Sigmoid colon (tissue), 7 donors: ENCODE data around the gene TAF8. TPM values are rescaled to one million over a fixed set of nuclear protein-coding genes. Genes with fewer than 3 reads are reported as not detected.

Experiments
- DNase-seq: peaks from one replicate; pipeline ENCODE4 v3.0.0-alpha.2; 2019
- H3K27ac ChIP-seq, 4 donors: fragments of 200-600 bp; sonication (generic); one replicate each; pipeline ENCODE4 v1.5.1; 2016 to 2019; ENCODE audit warnings: mild to moderate bottlenecking in 1 of 4
- H3K27me3 ChIP-seq, 3 donors: fragments of 200-600 bp; sonication (generic); one replicate each; pipeline ENCODE4 v1.5.1; 2019; ENCODE audit warnings: mild to moderate bottlenecking in 1 of 3
- H3K36me3 ChIP-seq, 4 donors: fragments of 200-600 bp; sonication (generic); one replicate each; pipeline ENCODE4 v1.5.1; 2016 to 2019
- H3K4me1 ChIP-seq, 4 donors: fragments of 200-600 bp; sonication (generic); one replicate each; pipeline ENCODE4 v1.5.1; 2017 to 2019
- H3K4me3 ChIP-seq, 4 donors: fragments of 200-600 bp; sonication (generic); one replicate each; pipeline ENCODE4 v1.5.1; 2017 to 2019; ENCODE audit warnings: mild to moderate bottlenecking in 2 of 4, moderate library complexity in 1 of 4
- H3K9me3 ChIP-seq, 4 donors: fragments of 200-600 bp in 3 of 4; sonication (generic) in 3 of 4; one replicate each; pipeline versions ENCODE4 v1.5.1 to v1.6.1; 2013 to 2019
- CTCF ChIP-seq, 4 experiments: fragments of 450-650 bp in 3 of 4; fragments of 200-600 bp in 1 of 4; IDR thresholded peaks; one replicate each; pipeline ENCODE4 v1.5.1; 2016 to 2019; ENCODE audit warnings: antibody characterized with exemption in 4 of 4, mild to moderate bottlenecking in 3 of 4, moderate library complexity in 2 of 4
- EP300 ChIP-seq, 4 donors: sonication (generic); formaldehyde crosslinking; IDR thresholded peaks; one replicate each; pipeline ENCODE4 v1.6.1; 2017; ENCODE audit warnings: antibody characterized with exemption in 4 of 4
- POLR2A ChIP-seq, 2 donors: fragments of 450-650 bp; IDR thresholded peaks; one replicate each; pipeline ENCODE4 v1.6.1; 2016; ENCODE audit warnings: antibody characterized with exemption in 2 of 2, mild to moderate bottlenecking in 2 of 2, moderate library complexity in 2 of 2
- POLR2AphosphoS5 ChIP-seq, 4 donors: sonication (generic); formaldehyde crosslinking; IDR thresholded peaks; one replicate each; pipeline ENCODE4 v1.6.1; 2017; ENCODE audit warnings: antibody characterized with exemption in 4 of 4
- WGBS, 2 donors: extraction: QIAGEN DNeasy Blood & Tissue Kit; methylation state at CpG; one replicate each; pipeline ENCODE4 v1.1.7; 2013; 5-methylcytosine and 5-hydroxymethylcytosine counted together
- intact Hi-C: fragments of 100-400 bp; cut with DNase I; formaldehyde crosslinking; loops from one replicate; pipeline ENCODE4 v1.15.1; 2023
- polyA plus RNA-seq, 3 donors: library from polyadenylated mRNA; stranded (reverse); fragments of 200-250 nt; gene quantifications; one replicate each; pipeline ENCODE4 v1.2.3, GENCODE V29; 2013
- total RNA-seq, 4 donors: library from RNA; depleted of rRNA; stranded (reverse); fragments of >200 nt; gene quantifications; one replicate each; pipeline ENCODE4 v1.1.0, GENCODE V29; 2016
- donor health status: healthy with polysubstance abuse.
- donor health status: Bipolar disorder and iron deficiency.
- donor health status: healthy.

Gene TAF8
- total and polyA plus RNA-seq, 7 donors, result 4.9 to 30.7 (median 20.3) TPM

- intact Hi-C loops, result no loop called here
- Histone ChIP-seq H3K4me1 (no peaks in the 10 kb centered on the region), H3K27ac (no peak overlapping the region), H3K27me3 (no peaks in the 10 kb centered on the region), H3K4me3 (no peak overlapping the region), H3K9me3 (no peaks in the 10 kb centered on the region), H3K36me3 (peaks cover 0 to 15% (median 0%) of the 10 kb centered on the region in 4 donors)
- no peak for DNase-seq
- TF ChIP-seq POLR2A (IDR thresholded peaks at IDR 0.05) (no peak), CTCF (IDR thresholded peaks at IDR 0.05) (no peak), POLR2AphosphoS5 (IDR thresholded peaks at IDR 0.05) (no peak), EP300 (IDR thresholded peaks at IDR 0.05) (no peak)
- 94 to 95% methylated on average over 7 of the region's 7 CpGs for WGBS, 2 donors
Observed at GRCh38 chr6:42088101-42088591, 37.8 kb downstream of the TAF8 start.

GRCh38 chr6:42090819-42091717 is 40.7 kb downstream of the TAF8 start:
- H3K36me3 ChIP-seq, result peaks cover 0 to 12% (median 0%) of the 10 kb centered on the region in 4 donors
- intact Hi-C loops, result no loop called here
- no peaks in the 10 kb centered on the region for H3K9me3 ChIP-seq
- no peak overlapping the region for H3K4me3 ChIP-seq
- H3K27ac ChIP-seq, result no peak overlapping the region
- H3K4me1 ChIP-seq, result no peaks in the 10 kb centered on the region
- TF ChIP-seq POLR2A (IDR thresholded peaks at IDR 0.05) (no peak), POLR2AphosphoS5 (IDR thresholded peaks at IDR 0.05) (no peak), CTCF (IDR thresholded peaks at IDR 0.05) (no peak), EP300 (IDR thresholded peaks at IDR 0.05) (no peak)
- WGBS, 2 donors, result 89 to 94% methylated on average over 10 of the region's 10 CpGs
- no peaks in the 10 kb centered on the region for H3K27me3 ChIP-seq
- DNase-seq, result no peak

GRCh38 chr6:42091718-42092023 is 41.3 kb downstream of the TAF8 start:
- WGBS, 2 donors, result 88 to 92% methylated on average over 9 of the region's 9 CpGs
- Histone ChIP-seq H3K27me3 (no peaks in the 10 kb centered on the region), H3K4me1 (no peaks in the 10 kb centered on the region), H3K9me3 (no peaks in the 10 kb centered on the region), H3K36me3 (peaks cover 0 to 8% (median 0%) of the 10 kb centered on the region in 4 donors), H3K27ac (no peak overlapping the region), H3K4me3 (no peak overlapping the region)
- intact Hi-C loops, result no loop called here
- DNase-seq, result no peak
- TF ChIP-seq EP300 (IDR thresholded peaks at IDR 0.05) (no peak), POLR2A (IDR thresholded peaks at IDR 0.05) (no peak), POLR2AphosphoS5 (IDR thresholded peaks at IDR 0.05) (no peak), CTCF (IDR thresholded peaks at IDR 0.05) (no peak)

GRCh38 chr6:42093582-42094329 is 43.4 kb downstream of the TAF8 start:
- peaks cover 0 to 4% (median 0%) of the 10 kb centered on the region in 4 donors for H3K36me3 ChIP-seq
- no peak overlapping the region for H3K4me3 ChIP-seq
- H3K4me1 ChIP-seq, result no peaks in the 10 kb centered on the region
- TF ChIP-seq POLR2A (IDR thresholded peaks at IDR 0.05) (no peak), EP300 (IDR thresholded peaks at IDR 0.05) (no peak), POLR2AphosphoS5 (IDR thresholded peaks at IDR 0.05) (no peak), CTCF (IDR thresholded peaks at IDR 0.05) (no peak)
- H3K9me3 ChIP-seq, result no peaks in the 10 kb centered on the region
- WGBS, 2 donors, result 52 to 75% methylated on average over 10 of the region's 10 CpGs
- intact Hi-C loops, result no loop called here
- no peaks in the 10 kb centered on the region for H3K27me3 ChIP-seq
- no peak overlapping the region for H3K27ac ChIP-seq
- DNase-seq, result no peak
